OCI-LY1 (cell line): ENCODE results near the gene DEF6.
"Not testable (repeated sequence)": the region's sequence is repeated elsewhere in the genome, so short reads cannot be mapped to it uniquely, and the experiment has no call there.

Experiments
- H2AFZ ChIP-seq: fragments of 200-600 bp; sonication (generic), shearing (Covaris generic); 2 replicates; pipeline ENCODE4 v1.6.0; 2014; ENCODE audit warnings: antibody characterized with exemption, mild to moderate bottlenecking, low read length
- H3F3A ChIP-seq: fragments of 200-600 bp; sonication (generic), shearing (Covaris generic); 2 replicates; pipeline ENCODE4 v1.6.0; 2014; ENCODE audit warnings: mild to moderate bottlenecking, antibody characterized with exemption, low read length, moderate library complexity; ENCODE audit not compliant: insufficient read depth
- H3K27ac ChIP-seq: fragments of 200-600 bp; sonication (generic); 2 replicates; pipeline ENCODE4 v1.5.1; 2014; ENCODE audit warnings: low read length, mixed run types, mild to moderate bottlenecking, low read depth; ENCODE audit not compliant: poor library complexity, severe bottlenecking
- H3K27me3 ChIP-seq: fragments of 200-600 bp; sonication (generic); 2 replicates; pipeline ENCODE4 v1.6.0; 2014; ENCODE audit warnings: antibody characterized with exemption, mild to moderate bottlenecking, low read length, moderate library complexity; ENCODE audit not compliant: insufficient read depth
- H3K36me3 ChIP-seq: fragments of 200-600 bp; sonication (generic); 2 replicates; pipeline ENCODE4 v1.6.1; 2014; ENCODE audit warnings: mild to moderate bottlenecking, antibody characterized with exemption, low read length, moderate library complexity, mixed read lengths; ENCODE audit not compliant: insufficient read depth
- H3K4me1 ChIP-seq: fragments of 200-600 bp; sonication (generic); 2 replicates; pipeline ENCODE4 v1.5.1; 2014; ENCODE audit warnings: mild to moderate bottlenecking, low read length, moderate library complexity; ENCODE audit not compliant: insufficient read depth, severe bottlenecking
- H3K4me2 ChIP-seq: fragments of 200-600 bp; sonication (generic), shearing (Covaris generic); 2 replicates; pipeline ENCODE4 v1.6.1; 2014; ENCODE audit warnings: low read length
- H3K4me3 ChIP-seq: fragments of 200-600 bp; sonication (generic); 2 replicates; pipeline ENCODE4 v1.5.1; 2014; ENCODE audit warnings: low read length, low read depth, mild to moderate bottlenecking, mixed read lengths; ENCODE audit not compliant: poor library complexity, severe bottlenecking
- H3K79me2 ChIP-seq: fragments of 200-600 bp; shearing (Covaris generic); 2 replicates; pipeline ENCODE4 v1.6.1; 2016; ENCODE audit warnings: mixed run types, low read length, mixed read lengths; ENCODE audit not compliant: insufficient read depth
- H3K9ac ChIP-seq: fragments of 200-600 bp; sonication (generic), shearing (Covaris generic); 2 replicates; pipeline ENCODE4 v1.6.1; 2014; ENCODE audit warnings: mild to moderate bottlenecking, low read length, mixed read lengths
- H3K9me2 ChIP-seq: fragments of 200-600 bp; sonication (generic), shearing (Covaris generic); 2 replicates; pipeline ENCODE4 v1.6.1; 2014; ENCODE audit warnings: low read depth, mild to moderate bottlenecking, low read length, mixed read lengths
- H3K9me3 ChIP-seq: fragments of 200-600 bp; shearing (Covaris generic); 2 replicates; pipeline ENCODE4 v1.6.1; 2014; ENCODE audit warnings: low read length, mixed read lengths
- H4K20me1 ChIP-seq: fragments of 200-600 bp; sonication (generic), shearing (Covaris generic); 2 replicates; pipeline ENCODE4 v1.6.0; 2016; ENCODE audit warnings: mild to moderate bottlenecking, low read length; ENCODE audit not compliant: insufficient read depth
- EZH2 ChIP-seq: fragments of 200-600 bp; sonication (generic), shearing (Covaris generic); IDR thresholded peaks from 2 replicates; pipeline ENCODE4 v1.8.0; 2017; ENCODE audit warnings: borderline replicate concordance, mixed run types, mild to moderate bottlenecking, antibody characterized with exemption, low read length, moderate library complexity, mixed read lengths
- TF ChIP-seq, protein P1 (sequence below): fragments of 200-600 bp; sonication (generic), shearing (Covaris generic); IDR thresholded peaks from 2 replicates; pipeline ENCODE4 v1.5.1; 2017; ENCODE audit warnings: mild to moderate bottlenecking, antibody characterized with exemption, low read length, moderate library complexity, mixed read lengths

Gene DEF6

DNA sequence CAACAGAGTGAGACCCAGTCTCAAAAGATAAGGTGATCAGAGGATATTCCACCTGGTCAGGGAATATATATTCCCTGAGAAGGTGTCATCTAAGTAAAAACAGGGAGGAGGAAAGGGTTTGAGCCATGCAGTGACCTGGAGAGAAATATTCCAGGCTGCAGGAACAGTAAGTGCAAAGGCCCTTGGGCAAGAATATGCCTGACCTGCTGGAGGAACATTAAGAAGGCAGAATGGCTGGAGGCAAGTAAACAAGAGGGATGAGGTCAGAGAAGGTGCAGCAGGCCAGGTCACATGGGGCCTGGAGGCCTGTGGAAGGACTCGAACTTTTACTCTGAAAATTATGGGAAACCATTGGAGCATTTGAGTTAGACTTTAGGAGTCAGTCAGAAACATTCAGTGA, 6.7 kb downstream of the DEF6 start:
- H3K9me2 ChIP-seq, result no peaks in the 10 kb centered on the region
- no peak overlapping the region for H3K4me2 ChIP-seq
- no peaks in the 10 kb centered on the region for H3K36me3 ChIP-seq

DNA sequence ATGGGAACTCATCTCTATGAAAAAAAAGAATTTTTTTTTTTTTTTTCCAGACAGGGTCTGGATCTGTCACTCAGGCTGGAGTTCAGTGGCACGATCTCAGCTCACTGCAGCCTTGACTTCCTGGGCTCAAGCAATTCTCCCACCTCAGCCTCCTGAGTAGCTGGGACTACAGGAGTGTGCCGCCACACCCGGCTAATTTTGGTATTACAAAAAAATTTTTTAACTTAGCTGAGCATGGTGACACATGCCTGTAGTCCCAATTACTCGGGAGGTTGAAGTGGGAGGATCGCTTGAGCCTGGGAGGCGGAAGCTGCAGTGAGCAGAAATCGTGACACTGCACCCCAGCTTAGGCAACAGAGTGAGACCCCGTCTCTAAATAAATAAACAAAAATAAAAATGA, 7.5 kb downstream of the DEF6 start:
- H3K4me2 ChIP-seq, result no peak overlapping the region
- no peak overlapping the region for H3K4me3 ChIP-seq
- TF ChIP-seq, protein P1, sequence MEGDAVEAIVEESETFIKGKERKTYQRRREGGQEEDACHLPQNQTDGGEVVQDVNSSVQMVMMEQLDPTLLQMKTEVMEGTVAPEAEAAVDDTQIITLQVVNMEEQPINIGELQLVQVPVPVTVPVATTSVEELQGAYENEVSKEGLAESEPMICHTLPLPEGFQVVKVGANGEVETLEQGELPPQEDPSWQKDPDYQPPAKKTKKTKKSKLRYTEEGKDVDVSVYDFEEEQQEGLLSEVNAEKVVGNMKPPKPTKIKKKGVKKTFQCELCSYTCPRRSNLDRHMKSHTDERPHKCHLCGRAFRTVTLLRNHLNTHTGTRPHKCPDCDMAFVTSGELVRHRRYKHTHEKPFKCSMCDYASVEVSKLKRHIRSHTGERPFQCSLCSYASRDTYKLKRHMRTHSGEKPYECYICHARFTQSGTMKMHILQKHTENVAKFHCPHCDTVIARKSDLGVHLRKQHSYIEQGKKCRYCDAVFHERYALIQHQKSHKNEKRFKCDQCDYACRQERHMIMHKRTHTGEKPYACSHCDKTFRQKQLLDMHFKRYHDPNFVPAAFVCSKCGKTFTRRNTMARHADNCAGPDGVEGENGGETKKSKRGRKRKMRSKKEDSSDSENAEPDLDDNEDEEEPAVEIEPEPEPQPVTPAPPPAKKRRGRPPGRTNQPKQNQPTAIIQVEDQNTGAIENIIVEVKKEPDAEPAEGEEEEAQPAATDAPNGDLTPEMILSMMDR, result no peak
- TF ChIP-seq EZH2, result no peak
- no peak overlapping the region for H3K9ac ChIP-seq
- H3K27me3 ChIP-seq, result no peaks in the 10 kb centered on the region
- H3K27ac ChIP-seq, result no peak overlapping the region
- H3K4me1 ChIP-seq, result peaks cover 25% of the 10 kb centered on the region
- H3K9me2 ChIP-seq, result no peaks in the 10 kb centered on the region
- no peaks in the 10 kb centered on the region for H3F3A ChIP-seq
- H3K36me3 ChIP-seq, result no peaks in the 10 kb centered on the region
- no peaks in the 10 kb centered on the region for H3K9me3 ChIP-seq
- no peaks in the 10 kb centered on the region for H3K79me2 ChIP-seq
- no peaks in the 10 kb centered on the region for H4K20me1 ChIP-seq
- no peak overlapping the region for H2AFZ ChIP-seq

More for the DNA sequence above, 6.7 kb downstream of the DEF6 start:
- no peak overlapping the region for H2AFZ ChIP-seq
- no peak overlapping the region; the same call in 1 of the 2 replicates for H3K9ac ChIP-seq
- H3K9me3 ChIP-seq, result no peaks in the 10 kb centered on the region
- peaks cover 33% of the 10 kb centered on the region for H3K4me1 ChIP-seq
- H3K79me2 ChIP-seq, result no peaks in the 10 kb centered on the region
- no peak for TF ChIP-seq EZH2
- TF ChIP-seq, protein P1, result no peak
- H3K27ac ChIP-seq, result no peak overlapping the region
- no peaks in the 10 kb centered on the region for H3F3A ChIP-seq
- H3K4me3 ChIP-seq, result no peak overlapping the region
- no peaks in the 10 kb centered on the region for H4K20me1 ChIP-seq
- no peaks in the 10 kb centered on the region for H3K27me3 ChIP-seq

DNA sequence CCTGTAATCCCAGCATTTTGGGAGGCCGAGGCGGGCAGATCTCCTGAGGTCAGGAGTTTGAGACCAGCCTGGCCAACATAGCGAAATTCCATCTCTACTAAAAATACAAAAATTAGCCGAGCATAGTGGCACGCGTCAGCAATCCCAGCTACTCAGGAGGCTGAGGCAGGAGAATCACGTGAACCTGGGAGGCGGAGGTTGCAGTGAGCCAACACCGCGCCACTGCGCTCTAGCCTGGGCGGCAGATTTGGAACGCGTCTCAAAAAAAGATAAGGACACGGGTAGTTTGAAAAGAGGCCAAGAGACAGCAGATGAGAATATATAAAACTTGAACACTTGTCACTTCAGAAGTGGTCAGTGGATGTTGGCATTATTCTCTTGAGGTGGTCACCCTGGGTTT, 9.5 kb downstream of the DEF6 start:
- H3K4me2 ChIP-seq, H3K9me2 ChIP-seq, H3K9ac ChIP-seq, H4K20me1 ChIP-seq, H3K27ac ChIP-seq, H3K79me2 ChIP-seq, H3K27me3 ChIP-seq, H2AFZ ChIP-seq, H3K36me3 ChIP-seq, H3K4me3 ChIP-seq, H3K9me3 ChIP-seq, H3F3A ChIP-seq: not testable (repeated sequence)
- H3K4me1 ChIP-seq, result peaks cover 32% of the 10 kb centered on the region

DNA sequence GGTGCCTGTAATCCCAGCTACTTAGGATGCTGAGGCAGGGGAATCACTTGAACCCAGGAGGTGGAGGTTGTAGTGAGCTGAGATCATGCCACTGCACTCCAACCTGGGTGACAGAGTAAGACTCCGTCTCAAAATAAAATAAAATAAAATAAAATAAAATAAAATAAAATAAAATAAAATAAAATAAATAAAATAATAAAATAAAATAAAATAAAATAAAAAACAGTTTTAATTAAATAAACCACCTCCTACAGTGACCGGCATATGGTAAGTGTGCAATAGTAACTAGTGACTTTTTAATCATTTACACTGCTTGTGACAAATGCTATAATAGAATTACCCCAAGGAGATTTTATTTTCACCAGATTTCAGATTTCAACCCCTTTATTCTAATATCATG, 10.9 kb downstream of the DEF6 start:
- H4K20me1 ChIP-seq, H2AFZ ChIP-seq, H3K4me3 ChIP-seq, H3K9ac ChIP-seq, H3K4me2 ChIP-seq, H3K36me3 ChIP-seq, H3K9me3 ChIP-seq, H3K27me3 ChIP-seq, H3K9me2 ChIP-seq, H3F3A ChIP-seq, H3K79me2 ChIP-seq, H3K27ac ChIP-seq: not testable (repeated sequence)
- peaks cover 20% of the 10 kb centered on the region for H3K4me1 ChIP-seq
